ENCODE results near the gene CENPV.
"Not testable (repeated sequence)": the region's sequence is repeated elsewhere in the genome, so short reads cannot be mapped to it uniquely, and the experiment has no call there.

Gene CENPV

DNA sequence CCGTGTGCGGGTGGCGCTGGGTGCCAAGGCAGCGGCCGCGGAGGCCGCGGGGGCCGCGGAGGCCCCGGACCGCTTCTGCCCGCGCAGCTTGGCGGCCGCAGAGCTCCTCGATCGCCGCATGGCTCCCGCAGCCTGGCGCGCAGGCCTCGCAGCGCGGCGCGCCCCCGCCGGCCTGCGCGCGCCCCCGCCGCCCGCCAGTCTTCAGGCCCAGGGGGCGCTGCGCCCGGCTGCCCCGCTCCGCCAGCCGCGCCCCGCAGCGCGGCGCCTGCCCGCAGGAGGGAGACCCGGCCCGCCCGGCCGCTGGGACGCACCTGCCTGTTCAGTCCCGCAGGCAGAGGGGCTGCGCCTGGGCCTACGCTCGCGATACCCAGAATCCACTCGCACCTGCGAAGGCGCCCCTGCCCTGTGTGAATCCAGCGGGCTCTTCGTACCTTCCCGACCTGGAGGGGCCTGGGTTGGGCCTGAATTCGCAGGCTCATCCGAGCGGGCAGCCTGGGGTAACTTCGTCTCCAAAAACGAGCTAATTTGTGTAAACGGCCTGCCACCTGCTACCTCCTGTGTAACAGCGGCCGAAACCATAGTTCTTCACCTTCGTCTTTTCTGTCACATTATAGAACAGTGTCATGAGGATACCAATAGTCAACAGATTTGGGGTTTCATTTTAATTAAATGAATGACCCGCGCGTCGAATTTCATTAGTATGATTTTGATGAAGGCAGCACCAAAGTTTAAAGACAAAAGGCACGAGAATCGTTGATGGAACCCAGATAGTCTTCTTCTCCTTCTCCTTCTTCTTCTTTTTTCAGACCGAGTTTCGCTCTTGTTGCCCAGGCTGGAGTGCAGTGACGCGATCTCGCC is at the start of gene CENPV:
Gene CENPV, minus strand, starts transcription at position 153 of the 858 bp plus-strand sequence. Its CDS starts 33 bp downstream, at position 120.
- DNase-seq = peak; percentile 49

DNA sequence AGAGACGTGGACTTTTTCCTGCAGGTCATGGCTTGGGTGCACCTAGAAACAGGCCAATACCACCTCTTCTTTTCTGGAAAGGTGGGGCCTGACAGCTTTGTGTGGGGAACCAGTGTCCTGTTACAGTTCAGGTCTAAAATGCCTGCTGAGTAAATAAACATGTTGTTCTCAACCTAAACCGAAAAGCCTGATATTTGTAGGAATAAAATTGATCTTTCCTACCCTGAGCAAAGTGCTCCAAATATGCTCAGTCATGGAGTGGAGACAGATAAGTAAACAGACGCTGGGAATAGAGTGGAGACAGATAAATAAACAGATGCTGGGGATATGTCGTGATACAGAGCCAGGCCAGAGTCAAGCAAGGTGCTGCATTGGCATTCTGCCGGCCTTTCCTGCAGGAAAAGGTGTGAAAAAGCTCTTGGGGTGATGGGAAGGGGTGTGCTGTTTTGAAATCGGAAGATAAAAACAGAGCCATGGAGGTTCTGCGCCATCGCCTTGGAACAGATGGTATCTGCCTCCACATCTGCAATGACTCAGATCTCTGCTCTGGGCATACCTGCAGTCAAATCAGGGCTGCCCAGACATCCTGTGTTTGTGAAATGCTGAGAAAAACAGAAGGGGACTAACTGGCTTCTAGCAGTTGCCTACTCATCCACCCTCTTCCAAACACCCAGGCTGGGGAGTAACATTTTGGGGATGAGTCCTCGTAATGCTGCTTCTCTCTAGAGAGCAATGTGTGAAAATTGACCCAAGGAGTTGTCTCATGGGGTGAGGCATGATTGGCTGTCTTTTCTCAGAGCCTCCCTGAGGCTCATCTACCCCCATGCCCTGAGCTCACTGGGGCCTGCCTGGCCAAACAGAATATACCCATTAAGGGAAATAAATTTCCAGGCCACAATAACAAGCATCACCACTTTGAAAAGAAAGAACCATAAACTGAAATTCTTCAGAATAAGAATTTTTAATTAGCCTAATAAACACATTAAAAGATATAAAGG is 45.3 kb upstream of the CENPV start:
- DNase-seq = no peak

DNA sequence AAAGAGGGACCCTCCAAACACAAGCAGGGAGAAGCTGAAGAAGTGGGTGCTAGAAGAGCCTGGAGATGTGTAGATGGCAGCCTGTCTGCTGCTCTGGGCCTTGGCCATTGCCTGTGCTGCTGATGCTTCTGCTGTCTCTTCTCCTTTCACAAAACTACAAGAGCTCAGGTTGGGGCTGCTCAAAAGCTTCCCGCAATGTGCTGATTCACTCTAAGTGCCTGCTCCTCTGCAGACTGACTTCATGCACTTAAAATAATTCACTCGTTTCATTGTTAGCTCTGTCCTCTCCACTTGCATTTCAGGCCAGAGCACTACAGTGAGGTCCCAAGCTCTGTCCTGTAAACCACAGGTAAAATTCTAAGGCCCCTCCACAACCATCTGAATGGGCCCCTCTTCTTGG is 43.4 kb upstream of the CENPV start:
- DNase-seq = not testable (repeated sequence)

DNA sequence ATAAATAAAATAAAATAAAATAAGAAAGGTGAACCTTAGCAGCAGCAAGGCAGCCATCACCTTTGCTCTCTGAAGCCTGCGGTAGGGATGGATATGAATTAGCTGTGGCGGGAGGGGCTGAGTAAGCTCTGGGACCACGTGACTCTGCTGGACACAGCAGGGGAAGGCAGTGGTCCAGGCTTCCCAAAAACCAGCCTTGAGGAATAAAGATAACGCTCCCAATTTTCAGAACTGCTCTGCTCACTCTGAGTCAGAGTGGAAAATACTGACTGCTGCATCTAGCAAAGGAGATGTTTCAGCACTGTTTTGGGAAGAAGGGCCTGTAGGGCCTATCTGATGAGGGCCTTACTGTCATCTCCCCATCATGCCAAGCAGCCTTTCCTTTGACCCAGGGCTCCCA is 42.6 kb upstream of the CENPV start:
- DNase-seq = not testable (repeated sequence)

DNA sequence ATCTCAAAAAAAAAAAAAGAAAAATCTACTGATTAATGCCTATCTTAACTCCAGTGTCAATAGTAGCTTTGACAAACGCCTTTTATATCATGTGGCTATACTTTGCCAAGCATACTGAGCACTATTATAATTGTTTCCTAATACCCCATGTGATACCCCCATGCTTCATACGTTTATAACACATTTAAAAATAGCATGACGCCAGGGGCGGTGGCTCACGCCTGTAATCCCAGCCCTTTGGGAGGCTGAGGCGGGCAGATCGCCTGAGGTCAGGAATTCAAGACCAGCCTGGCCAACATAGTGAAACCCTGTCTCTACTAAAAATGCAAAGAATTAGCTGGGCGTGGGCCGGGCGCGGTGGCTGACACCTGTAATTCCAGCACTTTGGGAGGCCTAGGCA is 39.2 kb upstream of the CENPV start:
- DNase-seq = not testable (repeated sequence)

DNA sequence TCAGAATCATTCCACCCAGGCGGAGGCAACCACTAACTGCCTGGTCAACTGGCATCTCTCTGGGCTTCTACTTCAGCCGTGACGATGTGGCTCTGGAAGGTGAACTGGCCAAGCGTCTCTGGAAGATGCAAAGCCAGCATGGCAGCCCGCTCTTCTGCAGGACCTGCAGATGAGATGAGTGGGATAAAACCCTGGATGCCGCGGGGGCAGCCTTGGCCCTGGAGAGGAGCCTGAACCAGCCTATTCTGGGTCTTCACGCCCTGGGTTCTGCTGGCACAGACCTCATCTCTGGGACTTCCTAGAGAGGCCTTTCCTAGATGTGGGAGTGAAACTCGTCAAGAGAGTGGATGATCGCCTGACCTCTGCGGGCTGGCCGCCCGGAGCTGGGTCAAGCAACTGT is 38.2 kb upstream of the CENPV start:
- DNase-seq = no peak

DNA sequence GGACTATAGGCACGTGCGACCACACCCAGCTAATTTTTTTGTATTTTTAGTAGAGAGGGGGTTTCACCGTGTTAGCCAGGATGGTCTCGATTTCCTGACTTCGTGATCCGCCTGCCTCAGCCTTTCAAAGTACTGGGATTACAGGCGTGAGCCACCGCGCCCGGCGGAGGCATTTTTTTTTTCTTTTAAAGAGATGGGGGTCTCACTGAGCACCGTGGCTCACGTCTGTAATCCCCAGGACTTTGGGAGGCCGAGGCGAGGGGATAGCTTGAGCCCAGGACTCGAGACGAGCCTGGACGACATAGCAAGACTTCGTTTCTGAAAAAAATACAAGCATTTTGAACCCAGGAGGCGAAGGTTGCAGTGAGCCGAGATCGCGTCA is 32.8 kb upstream of the CENPV start:
- not testable (repeated sequence) for DNase-seq

DNA sequence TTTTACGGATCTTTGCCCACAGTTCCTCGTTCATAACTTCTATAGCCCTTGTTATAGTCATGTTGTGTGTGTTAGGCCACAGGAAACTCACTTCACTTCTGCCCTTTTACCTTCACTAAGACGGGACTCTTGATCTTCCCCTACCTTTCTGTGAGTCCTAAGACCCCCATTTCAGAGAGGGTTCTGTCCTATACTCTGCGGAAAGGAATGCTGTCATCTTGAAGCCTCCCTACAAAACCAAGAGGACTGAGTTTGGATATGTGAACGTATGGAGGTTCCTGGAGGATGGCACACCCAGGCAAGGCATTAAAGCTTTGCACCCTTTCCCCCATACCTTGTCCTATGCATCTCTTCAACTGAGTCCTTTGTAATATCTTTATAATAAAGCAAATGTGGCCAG is 31.3 kb upstream of the CENPV start:
- DNase-seq = no peak

DNA sequence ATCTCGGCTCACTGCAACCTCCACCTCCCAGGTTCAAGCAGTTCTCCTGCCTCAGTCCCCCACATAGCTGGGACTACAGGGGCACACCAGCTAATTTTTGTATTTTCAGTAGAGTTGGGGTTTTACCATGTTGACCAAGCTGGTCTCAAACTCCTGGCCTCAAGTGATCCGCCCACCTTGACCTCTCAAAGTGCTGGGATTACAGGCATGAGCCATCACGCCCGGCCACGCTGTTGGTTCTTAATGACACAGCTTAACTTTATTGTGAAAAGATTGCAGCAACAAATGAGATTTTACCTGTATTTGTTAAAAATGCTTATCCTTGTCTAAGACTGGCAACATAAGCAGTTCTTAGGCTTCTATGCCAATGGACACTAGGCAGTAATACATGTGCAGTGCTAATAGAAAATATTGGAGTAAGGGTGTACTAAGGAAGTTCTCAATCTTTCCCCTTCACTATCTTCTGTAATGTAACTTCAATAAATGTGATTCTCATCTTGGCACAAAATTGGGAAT is 30.6 kb upstream of the CENPV start:
- DNase-seq = no peak

DNA sequence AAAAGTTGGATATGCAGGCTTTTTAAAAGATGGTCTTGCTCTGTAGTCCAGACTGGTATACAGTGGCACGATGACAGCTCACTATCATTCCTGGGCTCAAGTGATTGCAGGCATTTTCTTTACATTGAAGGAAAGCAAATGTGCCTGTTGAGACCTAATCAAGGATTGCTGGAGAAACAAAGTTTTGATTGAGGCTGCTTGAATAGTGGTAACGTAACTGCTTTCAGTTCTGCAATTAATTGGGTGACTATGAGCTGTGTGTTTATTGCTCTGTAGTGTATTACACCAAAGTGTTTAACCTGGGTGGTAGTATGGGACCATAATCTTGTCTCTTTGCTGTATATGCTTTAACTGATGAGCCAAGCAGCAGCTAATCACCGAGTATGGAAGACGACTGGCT is 29.9 kb upstream of the CENPV start:
- no peak for DNase-seq

DNA sequence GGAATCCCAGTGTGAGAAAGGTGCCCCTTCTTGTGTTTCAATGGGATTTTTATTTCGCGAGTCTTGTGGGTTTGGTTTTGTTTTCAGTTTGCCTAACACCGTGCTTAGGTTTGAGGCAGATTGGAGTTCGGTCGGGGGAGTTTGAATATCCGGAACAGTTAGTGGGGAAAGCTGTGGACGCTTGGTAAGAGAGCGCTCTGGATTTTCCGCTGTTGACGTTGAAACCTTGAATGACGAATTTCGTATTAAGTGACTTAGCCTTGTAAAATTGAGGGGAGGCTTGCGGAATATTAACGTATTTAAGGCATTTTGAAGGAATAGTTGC is 28.2 kb upstream of the CENPV start:
- DNase-seq = peak; percentile 29

DNA sequence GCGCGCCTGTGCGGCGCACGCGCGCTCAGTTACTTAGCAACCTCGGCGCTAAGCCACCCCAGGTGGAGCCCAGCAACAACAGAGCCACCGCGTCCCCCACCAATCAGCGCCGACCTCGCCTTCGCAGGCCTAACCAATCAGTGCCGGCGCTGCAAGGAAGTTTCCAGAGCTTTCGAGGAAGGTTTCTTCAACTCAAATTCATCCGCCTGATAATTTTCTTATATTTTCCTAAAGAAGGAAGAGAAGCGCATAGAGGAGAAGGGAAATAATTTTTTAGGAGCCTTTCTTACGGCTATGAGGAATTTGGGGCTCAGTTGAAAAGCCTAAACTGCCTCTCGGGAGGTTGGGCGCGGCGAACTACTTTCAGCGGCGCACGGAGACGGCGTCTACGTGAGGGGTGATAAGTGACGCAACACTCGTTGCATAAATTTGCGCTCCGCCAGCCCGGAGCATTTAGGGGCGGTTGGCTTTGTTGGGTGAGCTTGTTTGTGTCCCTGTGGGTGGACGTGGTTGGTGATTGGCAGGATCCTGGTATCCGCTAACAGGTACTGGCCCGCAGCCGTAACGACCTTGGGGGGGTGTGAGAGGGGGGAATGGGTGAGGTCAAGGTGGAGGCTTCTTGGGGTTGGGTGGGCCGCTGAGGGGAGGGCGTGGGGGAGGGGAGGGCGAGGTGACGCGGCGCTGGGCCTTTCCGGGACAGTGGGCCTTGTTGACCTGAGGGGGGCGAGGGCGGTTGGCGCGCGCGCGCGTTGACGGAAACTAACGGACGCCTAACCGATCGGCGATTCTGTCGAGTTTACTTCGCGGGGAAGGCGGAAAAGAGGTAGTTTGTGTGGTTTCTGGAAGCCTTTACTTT is 27.6 kb upstream of the CENPV start, which contains the start of gene UBB:
Gene UBB, plus strand, starts transcription at position 452 of the 856 bp plus-strand sequence. CDS start 817 bp downstream, outside the sequence.
- DNase-seq = peak; percentile 87

DNA sequence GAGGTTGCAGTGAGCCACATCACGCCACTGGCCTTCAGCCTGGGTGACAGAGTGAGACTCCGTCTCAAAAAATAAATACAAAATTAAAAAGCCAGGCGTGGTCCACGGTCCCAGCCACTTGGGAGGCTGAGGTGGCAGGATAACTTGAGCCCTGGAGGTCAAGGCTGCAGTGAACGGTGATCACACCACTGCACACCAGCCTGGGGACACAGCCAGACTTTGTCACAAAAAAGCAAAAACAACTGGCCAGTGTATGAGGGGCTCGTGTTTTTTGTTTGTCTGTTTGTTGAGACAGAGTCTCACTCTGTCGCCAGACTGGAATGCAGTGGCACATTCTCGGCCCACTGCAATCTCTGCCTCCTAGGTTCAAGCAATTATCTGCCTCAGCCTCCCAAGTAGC is 26.4 kb upstream of the CENPV start:
- no peak for DNase-seq

DNA sequence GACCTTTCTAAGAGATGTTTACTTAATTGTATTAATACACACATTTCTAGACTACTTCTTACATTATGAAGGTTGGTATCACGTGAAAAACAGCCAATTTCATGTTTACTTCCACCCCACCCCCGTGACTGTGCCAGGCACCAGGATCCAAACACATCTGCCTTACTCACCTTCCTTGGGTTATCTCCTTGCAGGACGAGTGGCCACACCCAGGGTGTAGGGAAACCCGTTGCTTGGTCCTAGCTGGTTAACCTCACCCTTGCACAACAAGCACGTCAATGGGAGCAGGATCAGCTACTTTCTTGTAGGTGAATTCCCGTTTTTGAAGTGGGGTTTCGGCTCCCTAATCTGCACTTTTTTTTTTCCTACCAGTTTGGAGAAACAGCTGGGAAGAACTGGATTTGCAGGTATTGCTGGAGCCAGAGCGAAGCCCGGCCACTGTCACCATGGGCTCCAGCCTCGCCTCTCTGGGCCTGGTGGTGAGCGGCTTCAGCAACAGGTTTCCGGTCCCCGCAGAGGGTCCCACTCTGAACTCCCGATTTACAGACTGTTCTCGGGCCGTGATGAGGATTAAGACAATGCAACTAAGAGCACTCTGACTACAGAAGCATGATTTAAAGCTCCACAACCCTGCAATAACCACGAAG is 25.5 kb upstream of the CENPV start:
- DNase-seq = no peak

DNA sequence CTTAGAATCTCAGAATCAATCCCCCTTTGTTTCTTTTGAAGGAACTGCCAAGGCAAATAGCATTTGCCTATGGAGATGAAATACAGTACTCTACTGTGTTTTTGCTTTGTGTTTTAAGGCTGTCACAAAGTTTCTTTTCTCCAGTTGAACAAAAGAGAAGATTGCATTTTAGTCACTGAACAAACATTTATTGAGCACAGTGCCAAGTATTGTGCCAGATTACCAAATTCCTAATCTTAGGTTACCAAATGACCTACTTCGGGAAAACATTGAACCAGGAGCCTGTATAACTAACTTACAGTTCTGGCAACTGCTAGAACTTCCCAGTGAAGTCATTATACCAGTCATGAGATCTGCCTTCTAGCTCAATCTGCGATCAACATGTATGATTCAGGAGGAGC is 24.7 kb upstream of the CENPV start:
- DNase-seq = no peak

DNA sequence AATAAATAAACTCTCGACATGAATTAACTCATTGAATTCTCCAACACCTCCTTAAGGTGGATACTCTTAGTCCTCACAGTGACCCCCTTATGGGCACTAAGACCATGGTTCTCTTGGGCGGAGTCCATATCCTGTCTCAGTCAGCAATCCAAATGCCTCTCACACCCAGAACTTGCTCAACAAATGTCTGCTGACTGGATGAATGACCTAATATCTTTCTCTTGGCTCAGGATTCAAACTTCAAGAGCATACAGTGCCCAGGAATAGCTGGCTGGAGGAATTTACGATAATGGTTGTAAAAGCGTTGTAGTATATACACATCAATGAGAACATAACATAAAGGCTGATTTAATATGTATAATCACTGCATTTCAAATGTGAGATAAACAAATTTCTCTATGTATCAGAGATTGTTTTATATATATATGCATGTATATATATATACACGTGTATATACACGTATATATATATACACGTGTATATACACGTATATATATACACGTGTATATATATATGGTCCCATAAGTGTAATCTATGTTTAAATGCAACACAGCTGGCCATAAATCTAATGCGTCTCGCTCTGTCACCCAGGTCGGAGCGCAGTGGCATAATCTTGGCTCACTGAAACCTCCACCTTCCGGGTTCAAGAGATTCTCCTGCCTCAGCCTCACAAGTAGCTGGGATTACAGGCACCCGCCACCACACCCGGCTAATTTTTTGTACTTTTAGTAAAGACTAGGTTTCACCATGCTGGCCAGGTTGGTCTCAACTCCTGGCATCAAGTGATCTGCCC is 21.1 kb upstream of the CENPV start:
- no peak for DNase-seq

DNA sequence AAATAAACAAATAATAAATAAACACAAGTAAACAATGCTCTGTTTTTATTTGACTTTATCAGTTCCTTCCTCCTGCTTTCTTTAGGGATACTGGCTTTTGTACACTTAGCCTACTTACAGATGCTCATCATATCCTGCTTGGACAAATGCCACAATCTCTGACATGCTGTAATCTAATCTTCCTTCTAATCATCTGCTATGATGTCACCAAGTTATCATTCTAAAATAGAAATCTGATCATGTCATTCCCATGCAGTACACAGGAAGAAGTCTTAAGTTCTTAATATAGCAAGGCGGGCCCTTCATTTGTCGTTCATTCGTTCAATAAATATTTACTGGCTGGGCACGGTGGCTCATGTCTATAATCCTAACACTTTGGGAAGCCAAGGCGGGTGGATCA is 18.5 kb upstream of the CENPV start:
- DNase-seq = no peak

DNA sequence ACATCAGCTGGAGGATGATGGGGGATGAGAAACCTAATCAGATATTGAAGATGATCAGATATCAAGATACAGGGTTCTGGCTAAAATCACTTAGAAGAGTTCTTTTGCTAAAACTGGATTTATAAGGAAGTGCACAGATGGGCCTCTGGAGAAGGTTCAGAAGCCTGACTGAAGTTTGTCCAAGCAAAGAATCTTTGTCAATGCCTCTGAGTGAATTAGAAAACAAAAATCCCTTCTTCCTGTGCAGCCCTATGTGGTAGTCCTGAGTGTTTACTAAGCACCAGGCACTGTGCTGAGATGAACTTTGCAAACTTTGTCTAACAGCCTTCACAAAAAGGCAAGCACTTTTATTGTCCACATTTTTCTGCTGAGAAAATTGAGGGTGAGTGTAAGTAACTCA is 11.4 kb upstream of the CENPV start:
- no peak for DNase-seq

DNA sequence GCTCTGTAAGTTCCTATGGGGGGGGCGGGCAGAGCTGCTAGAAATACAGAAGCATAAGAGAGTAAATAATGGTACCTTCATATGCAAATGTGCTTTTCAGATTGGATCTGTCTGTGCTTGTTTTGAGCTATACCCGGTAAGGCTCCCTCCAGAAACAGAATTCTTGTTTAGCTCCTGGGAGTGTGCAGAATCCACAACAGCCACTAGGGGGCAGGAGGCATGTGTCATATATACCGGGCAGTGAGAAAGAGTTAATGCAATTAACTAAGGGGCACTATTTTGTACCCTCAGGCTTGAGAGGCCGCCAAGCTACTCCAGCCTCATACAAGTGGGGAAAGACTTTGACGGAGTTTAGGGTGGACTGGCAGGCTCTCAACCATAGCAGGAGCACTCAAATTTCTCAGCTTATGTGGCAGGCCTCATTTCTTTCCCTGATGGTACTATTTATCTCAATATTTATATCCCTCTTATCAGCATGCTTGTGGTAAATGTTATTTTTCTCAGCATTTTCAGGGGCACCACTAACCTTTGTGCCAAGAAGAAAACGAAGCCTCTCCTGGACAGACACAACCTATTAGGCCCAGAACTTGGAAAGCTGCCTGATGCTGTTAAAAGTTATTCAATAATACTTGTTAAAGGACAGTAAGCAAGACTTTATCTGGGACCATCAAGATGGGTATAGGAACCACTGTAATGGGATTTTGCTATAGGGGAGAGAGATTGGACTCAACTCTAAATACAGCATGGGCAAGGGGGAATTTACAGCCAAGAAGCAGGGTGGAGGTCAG is 10.7 kb upstream of the CENPV start:
- DNase-seq = peak; percentile 65

DNA sequence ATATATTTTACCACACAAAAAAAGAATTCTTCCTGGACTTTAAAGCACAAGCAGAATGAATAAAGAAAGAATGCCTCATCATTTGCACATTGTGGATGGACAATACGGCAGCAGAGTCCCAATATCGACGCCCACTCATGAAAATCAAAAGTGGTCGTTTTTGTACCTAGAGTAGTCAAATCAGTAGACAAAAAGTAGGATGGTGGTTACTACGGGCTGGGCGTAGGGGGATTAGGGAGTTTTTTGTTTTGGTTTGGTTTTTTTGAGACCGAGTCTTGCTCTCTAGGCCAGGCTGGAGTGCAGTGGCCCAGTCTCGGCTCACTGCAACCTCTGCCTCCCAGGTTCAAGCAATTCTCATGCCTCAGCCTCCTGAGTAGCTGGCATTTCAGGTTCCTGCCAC is 8.6 kb upstream of the CENPV start:
- DNase-seq = no peak
